Breast epithelium (tissue), 3 donors: ENCODE measurements around the gene TYROBP.
"Not testable (repeated sequence)": the region's sequence is repeated elsewhere in the genome, so short reads cannot be mapped to it uniquely, and the experiment has no call there.

Experiments used
- POLR2A ChIP-seq: fragments of 450-650 bp; IDR thresholded peaks from one replicate; pipeline ENCODE4 v1.6.1; 2016; ENCODE audit warnings: antibody characterized with exemption, mild to moderate bottlenecking, moderate library complexity
- TF ChIP-seq, protein P1 (sequence below), 3 donors: fragments of 450-650 bp; IDR thresholded peaks; one replicate each; pipeline ENCODE4 v1.5.1; 2016 to 2017; ENCODE audit warnings: antibody characterized with exemption in 3 of 3, mild to moderate bottlenecking in 3 of 3, moderate library complexity in 3 of 3

DNA sequence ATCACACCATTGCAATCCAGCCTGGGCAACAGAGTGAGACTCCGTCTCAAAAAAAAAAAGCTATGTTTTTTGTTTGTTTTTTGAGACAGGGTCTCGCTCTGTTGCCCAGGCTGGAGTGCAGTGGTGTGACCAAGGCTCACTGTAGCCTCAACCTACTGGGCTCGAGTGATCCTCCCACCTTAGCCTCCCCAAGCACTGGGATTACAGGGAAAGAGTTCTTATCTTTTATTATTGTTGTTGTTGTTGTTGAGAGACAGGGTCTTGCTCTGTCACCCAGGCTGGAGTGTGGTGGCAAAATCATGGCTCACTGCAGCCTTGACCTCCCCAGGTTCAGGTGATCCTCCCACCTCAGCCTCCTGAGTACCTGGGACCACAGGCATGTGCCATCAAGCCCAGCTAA is 16.3 kb downstream of the TYROBP start:
- TF ChIP-seq, protein P1, sequence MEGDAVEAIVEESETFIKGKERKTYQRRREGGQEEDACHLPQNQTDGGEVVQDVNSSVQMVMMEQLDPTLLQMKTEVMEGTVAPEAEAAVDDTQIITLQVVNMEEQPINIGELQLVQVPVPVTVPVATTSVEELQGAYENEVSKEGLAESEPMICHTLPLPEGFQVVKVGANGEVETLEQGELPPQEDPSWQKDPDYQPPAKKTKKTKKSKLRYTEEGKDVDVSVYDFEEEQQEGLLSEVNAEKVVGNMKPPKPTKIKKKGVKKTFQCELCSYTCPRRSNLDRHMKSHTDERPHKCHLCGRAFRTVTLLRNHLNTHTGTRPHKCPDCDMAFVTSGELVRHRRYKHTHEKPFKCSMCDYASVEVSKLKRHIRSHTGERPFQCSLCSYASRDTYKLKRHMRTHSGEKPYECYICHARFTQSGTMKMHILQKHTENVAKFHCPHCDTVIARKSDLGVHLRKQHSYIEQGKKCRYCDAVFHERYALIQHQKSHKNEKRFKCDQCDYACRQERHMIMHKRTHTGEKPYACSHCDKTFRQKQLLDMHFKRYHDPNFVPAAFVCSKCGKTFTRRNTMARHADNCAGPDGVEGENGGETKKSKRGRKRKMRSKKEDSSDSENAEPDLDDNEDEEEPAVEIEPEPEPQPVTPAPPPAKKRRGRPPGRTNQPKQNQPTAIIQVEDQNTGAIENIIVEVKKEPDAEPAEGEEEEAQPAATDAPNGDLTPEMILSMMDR (IDR thresholded peaks at IDR 0.05): not testable (repeated sequence)
- TF ChIP-seq POLR2A: not testable (repeated sequence)
